ENCODE results near the gene EIF1B.

- TF ChIP-seq CTCF (IDR thresholded peaks at IDR 0.05; ENCODE audit: borderline replicate concordance, extremely low read depth, low read length, poor library complexity, severe bottlenecking) (no peak), EZH2 (IDR thresholded peaks at IDR 0.05; ENCODE audit: borderline replicate concordance, low read depth, low read length, severe bottlenecking) (no peak)
These were observed 6.7 kb upstream of the EIF1B start for GRCh38 chr3:40302784-40303183.
